CD4-positive, alpha-beta memory T cell (primary cell): ENCODE data around the gene DNM3. TPM values are rescaled to one million over a fixed set of nuclear protein-coding genes. Genes with fewer than 3 reads are reported as not detected.
"Not testable (repeated sequence)": the region's sequence is repeated elsewhere in the genome, so short reads cannot be mapped to it uniquely, and the experiment has no call there.

ENCODE experiments used
- CTCF ChIA-PET: fragments of 350-600 bp; sonication (Branson Sonifier 250); formaldehyde crosslinking; loops from one replicate; lab custom pipeline; 2021; ENCODE audit warnings: inconsistent platforms; ENCODE audit not compliant: partially characterized antibody; lab: Charles Lee
- POLR2A ChIA-PET: fragments of 350-600 bp; sonication (Branson Sonifier 250); formaldehyde crosslinking; loops from one replicate; lab custom pipeline; 2021; ENCODE audit not compliant: partially characterized antibody; lab: Charles Lee
- DNase-seq, 5 donors: peaks; one replicate each; pipeline versions ENCODE4 v3.0.0 to v3.0.0-alpha.2; 2020 to 2022; ENCODE audit warnings: mixed read lengths in 1 of 5
- H3K27ac ChIP-seq: one replicate; pipeline ENCODE4 v1.7.0; 2013; ENCODE audit warnings: low read depth, low read length
- H3K27me3 ChIP-seq: 2 replicates; pipeline ENCODE4 v1.7.0; 2013; ENCODE audit warnings: mild to moderate bottlenecking, low read length, moderate library complexity; ENCODE audit not compliant: insufficient read depth
- H3K36me3 ChIP-seq: 2 replicates; pipeline ENCODE4 v1.7.0; 2013; ENCODE audit warnings: mild to moderate bottlenecking, low read length, moderate library complexity; ENCODE audit not compliant: insufficient read depth
- H3K4me1 ChIP-seq: 2 replicates; pipeline ENCODE4 v1.7.0; 2013; ENCODE audit warnings: mild to moderate bottlenecking, low read length, moderate library complexity; ENCODE audit not compliant: insufficient read depth
- H3K4me3 ChIP-seq, 2 donors: one replicate each; pipeline ENCODE4 v1.7.0; 2013; ENCODE audit warnings: low read length in 2 of 2, mild to moderate bottlenecking in 1 of 2
- H3K9me3 ChIP-seq, 2 donors: one replicate each; pipeline ENCODE4 v1.7.0; 2013; ENCODE audit warnings: low read length in 2 of 2, control low read depth in 1 of 2; ENCODE audit not compliant: control insufficient read depth in 1 of 2
- H3K27ac Mint-ChIP-seq, 7 donors: one replicate each; pipeline ENCODE4 v1.8.0; 2020 to 2021; ENCODE audit warnings: mixed read lengths in 7 of 7, mild to moderate bottlenecking in 6 of 7, inconsistent platforms in 3 of 7, moderate library complexity in 3 of 7
- H3K27me3 Mint-ChIP-seq, 2 donors: one replicate each; pipeline ENCODE4 v1.8.0; 2020 to 2021; ENCODE audit warnings: mixed read lengths in 2 of 2
- H3K36me3 Mint-ChIP-seq, 2 donors: one replicate each; pipeline ENCODE4 v1.8.0; 2020 to 2021; ENCODE audit warnings: mixed read lengths in 2 of 2, inconsistent platforms in 1 of 2, mild to moderate bottlenecking in 1 of 2
- H3K4me1 Mint-ChIP-seq, 4 donors: one replicate each; pipeline ENCODE4 v1.8.0; 2020 to 2021; ENCODE audit warnings: mixed read lengths in 4 of 4, mild to moderate bottlenecking in 1 of 4
- H3K4me3 Mint-ChIP-seq, 8 donors: one replicate each; pipeline ENCODE4 v1.8.0; 2020 to 2021; ENCODE audit warnings: mixed read lengths in 8 of 8, mild to moderate bottlenecking in 7 of 8, moderate library complexity in 6 of 8, inconsistent platforms in 3 of 8
- H3K9me3 Mint-ChIP-seq, 8 donors: one replicate each; pipeline ENCODE4 v1.8.0; 2020 to 2021; ENCODE audit warnings: mixed read lengths in 8 of 8, mild to moderate bottlenecking in 5 of 8, inconsistent platforms in 3 of 8, moderate library complexity in 1 of 8
- intact Hi-C: fragments of 100-400 bp; cut with micrococcal nuclease; formaldehyde crosslinking; loops from one replicate; pipeline ENCODE4 v1.15.1; 2023
- polyA plus RNA-seq, 2 donors: library from polyadenylated mRNA; unstranded; fragments of 300-500 nt; fragmentation: Illumina TruSeq; gene quantifications; one replicate each; pipeline ENCODE4 v1.2.3, GENCODE V29; 2021
- total RNA-seq, 2 experiments: library from RNA; stranded (reverse); gene quantifications; one replicate each; pipeline ENCODE4 v1.2.3, GENCODE V29; 2021

The DNM3 gene
- total and polyA plus RNA-seq, 4 experiments from 2014 or later: 0.37 to 2.7 (median 1.4) TPM

- DNase-seq: no peak
- H3K4me1 ChIP-seq: no peaks in the 10 kb centered on the region
- ChIA-PET CTCF (interaction anchor here (1.3 kb wide), 1 partner anchor 49 kb away, joined by 4 read pairs; no protein-coding TSS in a partner anchor), POLR2A (no interaction called here)
- no peaks in the 10 kb centered on the region for H3K27me3 ChIP-seq
- H3K27ac ChIP-seq: no peak overlapping the region
- H3K4me3 Mint-ChIP-seq: no peak overlapping the region
- H3K4me3 ChIP-seq: no peak overlapping the region
- intact Hi-C loops: no loop called here
- H3K36me3 ChIP-seq: no peaks in the 10 kb centered on the region
- no peaks in the 10 kb centered on the region for H3K4me1 Mint-ChIP-seq
- no peak overlapping the region for H3K27ac Mint-ChIP-seq
- peaks cover 0 to 5% of the 10 kb centered on the region in 2 donors for H3K36me3 Mint-ChIP-seq
- H3K9me3 Mint-ChIP-seq: peaks cover 0 to 4% (median 0%) of the 10 kb centered on the region in 8 donors
- H3K27me3 Mint-ChIP-seq: no peaks in the 10 kb centered on the region
- no peaks in the 10 kb centered on the region for H3K9me3 ChIP-seq
Observed at GRCh38 chr1:172051898-172052297, 210.6 kb downstream of the DNM3 start.

- Mint-ChIP-seq H3K4me3 (no peak overlapping the region), H3K9me3 (peaks cover 0 to 6% (median 0%) of the 10 kb centered on the region in 8 donors), H3K36me3 (peaks cover 0 to 5% of the 10 kb centered on the region in 2 donors), H3K27me3 (no peaks in the 10 kb centered on the region), H3K4me1 (no peaks in the 10 kb centered on the region), H3K27ac (no peak overlapping the region)
- Histone ChIP-seq H3K27me3 (no peaks in the 10 kb centered on the region), H3K4me1 (no peaks in the 10 kb centered on the region), H3K27ac (no peak overlapping the region), H3K36me3 (no peaks in the 10 kb centered on the region), H3K9me3 (no peaks in the 10 kb centered on the region), H3K4me3 (no peak overlapping the region)
- DNase-seq: no peak
- CTCF ChIA-PET: no interaction called here
- intact Hi-C loops: no loop called here
- POLR2A ChIA-PET: interaction anchor here (0.7 kb wide), 1 partner anchor 137 kb away, joined by 3 read pairs; no protein-coding TSS in a partner anchor
Observed at GRCh38 chr1:172054172-172054571, 212.9 kb downstream of the DNM3 start.

GRCh38 chr1:172055816-172056419, 214.6 kb downstream of the DNM3 start:
- H3K4me1 Mint-ChIP-seq, POLR2A ChIA-PET, H3K27me3 Mint-ChIP-seq, H3K4me3 ChIP-seq, H3K4me1 ChIP-seq, H3K4me3 Mint-ChIP-seq, H3K9me3 Mint-ChIP-seq, DNase-seq, H3K27ac ChIP-seq, H3K36me3 Mint-ChIP-seq, CTCF ChIA-PET, intact Hi-C loops, H3K27me3 ChIP-seq, H3K36me3 ChIP-seq, H3K27ac Mint-ChIP-seq, H3K9me3 ChIP-seq: not testable (repeated sequence)

- intact Hi-C loops: no loop called here
- H3K27me3 Mint-ChIP-seq: no peaks in the 10 kb centered on the region
- Histone ChIP-seq H3K4me3 (no peak overlapping the region), H3K27ac (no peak overlapping the region), H3K9me3 (no peaks in the 10 kb centered on the region), H3K27me3 (no peaks in the 10 kb centered on the region), H3K4me1 (no peaks in the 10 kb centered on the region), H3K36me3 (no peaks in the 10 kb centered on the region)
- no peak overlapping the region for H3K27ac Mint-ChIP-seq
- DNase-seq: no peak
- CTCF ChIA-PET: no interaction called here
- no peaks in the 10 kb centered on the region for H3K36me3 Mint-ChIP-seq
- H3K4me1 Mint-ChIP-seq: no peaks in the 10 kb centered on the region
- POLR2A ChIA-PET: no interaction called here
- no peaks in the 10 kb centered on the region for H3K9me3 Mint-ChIP-seq
- H3K4me3 Mint-ChIP-seq: no peak overlapping the region
Observed at GRCh38 chr1:172068334-172068733, 227.0 kb downstream of the DNM3 start.

GRCh38 chr1:172069051-172069450, 227.8 kb downstream of the DNM3 start:
- Histone ChIP-seq H3K27me3 (no peaks in the 10 kb centered on the region), H3K4me3 (no peak overlapping the region), H3K4me1 (no peaks in the 10 kb centered on the region), H3K9me3 (no peaks in the 10 kb centered on the region), H3K36me3 (no peaks in the 10 kb centered on the region), H3K27ac (no peak overlapping the region)
- no peak for DNase-seq
- ChIA-PET POLR2A (no interaction called here), CTCF (no interaction called here)
- no peaks in the 10 kb centered on the region for H3K4me1 Mint-ChIP-seq
- intact Hi-C loops: no loop called here
- peaks cover 0 to 2% (median 0%) of the 10 kb centered on the region in 8 donors for H3K9me3 Mint-ChIP-seq
- H3K27me3 Mint-ChIP-seq: no peaks in the 10 kb centered on the region
- no peaks in the 10 kb centered on the region for H3K36me3 Mint-ChIP-seq
- no peak overlapping the region for H3K27ac Mint-ChIP-seq
- H3K4me3 Mint-ChIP-seq: no peak overlapping the region

GRCh38 chr1:172069534-172069933, 228.2 kb downstream of the DNM3 start:
- no peaks in the 10 kb centered on the region for H3K36me3 Mint-ChIP-seq
- H3K27me3 Mint-ChIP-seq: no peaks in the 10 kb centered on the region
- POLR2A ChIA-PET: no interaction called here
- DNase-seq: no peak
- Histone ChIP-seq H3K4me3 (no peak overlapping the region), H3K27ac (no peak overlapping the region), H3K9me3 (no peaks in the 10 kb centered on the region), H3K4me1 (no peaks in the 10 kb centered on the region), H3K36me3 (no peaks in the 10 kb centered on the region), H3K27me3 (no peaks in the 10 kb centered on the region)
- peaks cover 0 to 2% (median 0%) of the 10 kb centered on the region in 8 donors for H3K9me3 Mint-ChIP-seq
- H3K4me1 Mint-ChIP-seq: no peaks in the 10 kb centered on the region
- intact Hi-C loops: no loop called here
- CTCF ChIA-PET: interaction anchor here (0.9 kb wide), 1 partner anchor 359 kb away, joined by 4 read pairs; no protein-coding TSS in a partner anchor
- no peak overlapping the region for H3K4me3 Mint-ChIP-seq
- no peak overlapping the region for H3K27ac Mint-ChIP-seq

- H3K4me3 ChIP-seq: no peak overlapping the region
- intact Hi-C loops: no loop called here
- Mint-ChIP-seq H3K4me1 (no peaks in the 10 kb centered on the region), H3K27ac (no peak overlapping the region), H3K4me3 (no peak overlapping the region), H3K27me3 (no peaks in the 10 kb centered on the region), H3K36me3 (no peaks in the 10 kb centered on the region), H3K9me3 (peaks cover 0 to 2% (median 0%) of the 10 kb centered on the region in 8 donors)
- no peak for DNase-seq
- H3K9me3 ChIP-seq: no peaks in the 10 kb centered on the region
- ChIA-PET CTCF (interaction anchor here (0.9 kb wide), 1 partner anchor 358 kb away, joined by 4 read pairs; no protein-coding TSS in a partner anchor), POLR2A (no interaction called here)
- H3K4me1 ChIP-seq: no peaks in the 10 kb centered on the region
- no peaks in the 10 kb centered on the region for H3K27me3 ChIP-seq
- no peak overlapping the region for H3K27ac ChIP-seq
- H3K36me3 ChIP-seq: no peaks in the 10 kb centered on the region
Observed at GRCh38 chr1:172070055-172070454, 228.8 kb downstream of the DNM3 start.
